Fibroblast of lung (primary cell): ENCODE results near the gene TXNDC11. TPM values are rescaled to one million over a fixed set of nuclear protein-coding genes. Genes with fewer than 3 reads are reported as not detected.
A peak's percentile ranks its signal among the peaks of the same experiment; 100 is the strongest.

Experiments used
- DNase-seq, 2 donors: peaks; one replicate each; pipeline versions ENCODE4 v3.0.0 to v3.0.0-alpha.2; 2010; ENCODE audit warnings: low read depth in 2 of 2
- H2AFZ ChIP-seq: 2 replicates; pipeline ENCODE4 v1.5.1; 2012; ENCODE audit warnings: low read length, control low read depth, inconsistent platforms
- H3K27ac ChIP-seq: 2 replicates; pipeline ENCODE4 v1.5.1; 2011; ENCODE audit warnings: low read length, control low read depth; ENCODE audit not compliant: insufficient read depth
- H3K27me3 ChIP-seq: 2 replicates; pipeline ENCODE4 v1.5.1; 2011; ENCODE audit warnings: mild to moderate bottlenecking, low read length; ENCODE audit not compliant: control insufficient read depth, insufficient read depth
- H3K36me3 ChIP-seq: 2 replicates; pipeline ENCODE4 v1.5.1; 2011; ENCODE audit warnings: low read length; ENCODE audit not compliant: control insufficient read depth, insufficient read depth
- H3K4me1 ChIP-seq: 2 replicates; pipeline ENCODE4 v1.5.1; 2011; ENCODE audit warnings: low read length; ENCODE audit not compliant: control insufficient read depth, insufficient read depth; ENCODE audit errors: extremely low read depth
- H3K4me2 ChIP-seq: 2 replicates; pipeline ENCODE4 v1.5.1; 2011; ENCODE audit warnings: low read length, control low read depth; ENCODE audit not compliant: insufficient read depth; ENCODE audit errors: extremely low read depth
- H3K4me3 ChIP-seq, 4 experiments: fragments of 200-600 bp in 1 of 4; sonication (generic) in 1 of 4; replicated peaks in 1 of 4; 2 replicates each; pipeline ENCODE4 v1.5.1; 2011 to 2016; ENCODE audit warnings: low read length in 4 of 4, low read depth in 3 of 4, mild to moderate bottlenecking in 3 of 4, control low read depth in 2 of 4, inconsistent platforms in 1 of 4, mixed read lengths in 1 of 4; ENCODE audit not compliant: insufficient read depth in 1 of 4; ENCODE audit errors: control extremely low read depth in 1 of 4
- H3K79me2 ChIP-seq: 2 replicates; pipeline ENCODE4 v1.5.1; 2012; ENCODE audit warnings: mild to moderate bottlenecking, low read length, inconsistent platforms; ENCODE audit not compliant: control insufficient read depth, insufficient read depth
- H3K9ac ChIP-seq: 2 replicates; pipeline ENCODE4 v1.5.1; 2011; ENCODE audit warnings: mild to moderate bottlenecking, low read length, control low read depth; ENCODE audit not compliant: insufficient read depth
- H3K9me3 ChIP-seq: 2 replicates; pipeline ENCODE4 v1.5.1; 2012; ENCODE audit warnings: low read depth, low read length; ENCODE audit not compliant: control insufficient read depth, insufficient read depth
- H4K20me1 ChIP-seq: 2 replicates; pipeline ENCODE4 v1.5.1; 2011; ENCODE audit warnings: low read length; ENCODE audit not compliant: control insufficient read depth, insufficient read depth; ENCODE audit errors: extremely low read depth
- CTCF ChIP-seq, 2 donors: IDR thresholded peaks in 1 of 2; conservative IDR thresholded peaks in 1 of 2; 1 replicate in 1 of 2; 2 replicates in 1 of 2; pipeline ENCODE4 v1.5.1; 2011 to 2012; ENCODE audit warnings: low read length in 2 of 2, control low read depth in 1 of 2, inconsistent platforms in 1 of 2, low read depth in 1 of 2, mild to moderate bottlenecking in 1 of 2
- EZH2 ChIP-seq: IDR thresholded peaks from 2 replicates; pipeline ENCODE4 v1.5.1; 2012; ENCODE audit warnings: low read length, control low read depth, mild to moderate bottlenecking; ENCODE audit errors: missing control alignments
- polyA plus RNA-seq, 2 donors: library from polyadenylated mRNA; depleted of rRNA in 1 of 2; stranded (reverse) in 1 of 2; unstranded in 1 of 2; fragments of >200 nt; gene quantifications; 2 replicates each; pipeline ENCODE4 v1.2.1, GENCODE V29; 2011 to 2012; ENCODE audit warnings: missing spikeins in 1 of 2
- total RNA-seq: library from RNA; depleted of rRNA; stranded (reverse); fragments of >200 nt; gene quantifications from 2 replicates; pipeline ENCODE4 v1.2.1, GENCODE V29; 2014

TXNDC11 gene
- total and polyA plus RNA-seq, 2 donors (not counting 1 experiment from before 2014, with no cell fraction given): 26.8 to 46.2 TPM

DNA sequence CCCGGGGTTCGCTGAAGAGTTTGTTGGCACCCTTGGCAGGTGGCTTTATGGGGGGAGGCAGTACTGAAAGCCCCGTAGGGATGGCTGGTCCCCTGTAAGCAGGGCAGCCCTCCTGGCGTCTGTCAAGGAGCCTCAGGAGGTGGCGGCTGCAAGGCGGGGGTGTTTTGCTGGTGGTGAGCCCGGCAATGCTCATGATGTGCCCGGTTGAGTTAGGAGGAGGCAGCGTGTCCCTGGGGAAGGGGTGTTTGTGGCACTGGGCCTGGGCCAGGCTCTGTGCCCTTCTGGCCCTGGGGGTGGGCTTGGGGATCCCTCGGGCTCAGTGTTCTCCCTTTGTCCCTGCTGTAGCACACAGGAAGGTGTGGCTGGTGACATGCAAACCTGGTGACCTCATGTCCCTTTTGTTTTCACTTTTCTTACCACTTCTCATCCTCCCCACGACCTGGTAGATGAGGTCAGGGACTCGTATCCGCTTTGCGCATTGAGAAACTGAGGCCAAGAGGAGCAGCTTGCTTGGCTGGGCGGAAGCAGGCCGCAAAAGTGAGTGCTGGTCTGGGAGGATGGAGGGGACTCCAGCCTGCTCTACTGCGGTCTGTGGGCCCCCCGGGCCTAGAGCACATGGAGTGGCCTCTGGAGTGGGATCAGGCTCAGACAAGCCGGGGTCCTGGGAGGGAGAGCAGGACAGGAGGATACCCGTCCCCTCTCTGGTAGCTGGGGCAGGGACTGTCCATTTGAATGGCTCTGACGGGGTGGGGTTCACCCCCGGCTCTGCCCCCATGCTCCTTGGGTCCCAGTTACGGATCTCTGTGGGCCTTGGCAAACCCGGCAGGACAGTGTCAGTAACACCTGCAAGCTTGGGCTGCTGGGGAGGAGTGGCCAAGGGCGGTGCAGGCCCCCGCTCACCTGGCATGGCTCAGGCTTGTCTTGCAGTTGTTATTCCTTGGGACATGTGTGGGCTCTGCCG is 72.2 kb downstream of the TXNDC11 start:
- peaks cover 7% of the 10 kb centered on the region for H3K4me1 ChIP-seq
- H3K27me3 ChIP-seq: no peaks in the 10 kb centered on the region
- H3K9me3 ChIP-seq: no peaks in the 10 kb centered on the region
- H3K79me2 ChIP-seq: peaks cover 9% of the 10 kb centered on the region
- H3K4me3 ChIP-seq: peak overlapping the region in 1 of 4 experiments; percentile 80
- no peaks in the 10 kb centered on the region for H3K36me3 ChIP-seq
- no peak overlapping the region for H3K9ac ChIP-seq
- H2AFZ ChIP-seq: no peak overlapping the region
- H3K4me2 ChIP-seq: peak overlapping the region; percentile 66
- H3K27ac ChIP-seq: no peak overlapping the region
- TF ChIP-seq EZH2 (no peak), CTCF (conservative IDR thresholded peaks at IDR 0.05 in 1 of 2, IDR thresholded peaks at IDR 0.05 in 1 of 2; ENCODE audit: low read depth in 1 of 2, low read length in 2 of 2) (no peak)
- DNase-seq: no peak
- H4K20me1 ChIP-seq: no peaks in the 10 kb centered on the region

- Histone ChIP-seq H3K9me3 (no peaks in the 10 kb centered on the region), H3K36me3 (no peaks in the 10 kb centered on the region), H3K4me2 (peak overlapping the region; percentile 66), H3K4me3 (peak overlapping the region; percentile 46 to 80 (median 71)), H3K4me1 (peaks cover 2% of the 10 kb centered on the region), H3K79me2 (peaks cover 9% of the 10 kb centered on the region), H4K20me1 (no peaks in the 10 kb centered on the region), H2AFZ (no peak overlapping the region), H3K27me3 (no peaks in the 10 kb centered on the region), H3K27ac (peak overlapping the region; percentile 41), H3K9ac (peak overlapping the region; percentile 68)
- TF ChIP-seq CTCF (conservative IDR thresholded peaks at IDR 0.05 in 1 of 2, IDR thresholded peaks at IDR 0.05 in 1 of 2; ENCODE audit: low read depth in 1 of 2, low read length in 2 of 2) (no peak), EZH2 (no peak)
- peak in 1 of 2 donors; percentile 42 for DNase-seq
Measured at GRCh38 chr16:11669380-11670146, 73.1 kb downstream of the TXNDC11 start.
